SH-SY5Y (cell line): ENCODE data around the gene TOMM6.

Experiments used
- GATA2 ChIP-seq: IDR thresholded peaks from 2 replicates; pipeline ENCODE4 v1.6.1; 2011; ENCODE audit warnings: mild to moderate bottlenecking, low read depth, low read length
- GATA3 ChIP-seq: IDR thresholded peaks from 2 replicates; pipeline ENCODE4 v1.6.1; 2011; ENCODE audit warnings: low read depth, mild to moderate bottlenecking, low read length, moderate library complexity

GRCh38 chr6:41814629-41815028, 27.1 kb downstream of the TOMM6 start:
- TF ChIP-seq GATA2 (no peak), GATA3 (no peak)
